H1 (cell line): Measurements from ENCODE around the gene BTN1A1.

Experiments used
- CEBPB ChIP-seq: IDR thresholded peaks from 2 replicates; pipeline ENCODE4 v1.6.1; 2012; ENCODE audit warnings: low read depth, low read length
- POLR2AphosphoS5 ChIP-seq: IDR thresholded peaks from 2 replicates; pipeline ENCODE4 v1.6.1; 2011; ENCODE audit warnings: low read depth, low read length
- TEAD4 ChIP-seq: IDR thresholded peaks from 2 replicates; pipeline ENCODE4 v1.6.1; 2012; ENCODE audit warnings: low read depth, low read length, inconsistent platforms, mixed read lengths
- YY1 ChIP-seq: IDR thresholded peaks from 2 replicates; pipeline ENCODE4 v1.6.1; 2011; ENCODE audit warnings: low read depth, mild to moderate bottlenecking, low read length
- TF ChIP-seq, protein P1 (sequence below), 3 experiments: IDR thresholded peaks; 1 replicate in 2 of 3; 2 replicates in 1 of 3; pipeline versions ENCODE4 v1.5.1 to v1.6.1; 2011; ENCODE audit warnings: low read length in 3 of 3, mild to moderate bottlenecking in 3 of 3, inconsistent platforms in 2 of 3, low read depth in 1 of 3, moderate library complexity in 1 of 3; ENCODE audit not compliant: insufficient read depth in 1 of 3; ENCODE audit errors: control extremely low read depth in 1 of 3

DNA sequence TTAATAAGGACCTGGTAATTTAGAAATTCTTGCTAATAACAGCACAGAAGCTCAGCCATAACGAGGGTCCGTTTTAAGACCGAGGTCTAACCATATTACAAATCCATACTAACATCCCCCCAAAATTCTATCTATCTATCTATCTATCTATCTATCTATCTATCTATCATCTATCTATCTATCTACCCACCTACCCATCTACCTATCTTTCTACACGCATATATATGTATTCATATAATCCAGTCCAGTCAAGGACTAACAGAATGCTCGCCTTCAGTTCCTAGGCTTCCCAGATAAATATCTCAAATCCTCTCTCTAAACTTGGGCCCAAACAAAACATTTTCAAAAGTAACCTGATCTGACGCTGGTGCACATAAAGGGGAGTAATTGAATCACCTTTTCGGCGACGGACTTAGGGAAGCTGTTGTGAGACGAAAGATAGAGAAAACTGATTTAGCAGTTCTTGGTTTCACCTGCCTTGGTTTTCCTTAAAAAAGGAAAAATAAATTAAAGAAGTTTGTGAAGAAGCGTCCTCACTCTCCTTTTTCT lies 52.6 kb downstream of the BTN1A1 start:
- TF ChIP-seq TEAD4: no peak
- TF ChIP-seq CEBPB: no peak
- TF ChIP-seq, protein P1, sequence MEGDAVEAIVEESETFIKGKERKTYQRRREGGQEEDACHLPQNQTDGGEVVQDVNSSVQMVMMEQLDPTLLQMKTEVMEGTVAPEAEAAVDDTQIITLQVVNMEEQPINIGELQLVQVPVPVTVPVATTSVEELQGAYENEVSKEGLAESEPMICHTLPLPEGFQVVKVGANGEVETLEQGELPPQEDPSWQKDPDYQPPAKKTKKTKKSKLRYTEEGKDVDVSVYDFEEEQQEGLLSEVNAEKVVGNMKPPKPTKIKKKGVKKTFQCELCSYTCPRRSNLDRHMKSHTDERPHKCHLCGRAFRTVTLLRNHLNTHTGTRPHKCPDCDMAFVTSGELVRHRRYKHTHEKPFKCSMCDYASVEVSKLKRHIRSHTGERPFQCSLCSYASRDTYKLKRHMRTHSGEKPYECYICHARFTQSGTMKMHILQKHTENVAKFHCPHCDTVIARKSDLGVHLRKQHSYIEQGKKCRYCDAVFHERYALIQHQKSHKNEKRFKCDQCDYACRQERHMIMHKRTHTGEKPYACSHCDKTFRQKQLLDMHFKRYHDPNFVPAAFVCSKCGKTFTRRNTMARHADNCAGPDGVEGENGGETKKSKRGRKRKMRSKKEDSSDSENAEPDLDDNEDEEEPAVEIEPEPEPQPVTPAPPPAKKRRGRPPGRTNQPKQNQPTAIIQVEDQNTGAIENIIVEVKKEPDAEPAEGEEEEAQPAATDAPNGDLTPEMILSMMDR (IDR thresholded peaks at IDR 0.05; ENCODE audit: control extremely low read depth in 1 of 3, insufficient read depth in 1 of 3, low read depth in 1 of 3, low read length in 3 of 3): no peak
- TF ChIP-seq YY1: no peak
- no peak for TF ChIP-seq POLR2AphosphoS5
